ENCODE measurements around the gene RTL1. TPM values are rescaled to one million over a fixed set of nuclear protein-coding genes. Genes with fewer than 3 reads are reported as not detected.

Gene RTL1
- total and polyA plus RNA-seq, 5 donors from 2014 or later = not detected

DNA sequence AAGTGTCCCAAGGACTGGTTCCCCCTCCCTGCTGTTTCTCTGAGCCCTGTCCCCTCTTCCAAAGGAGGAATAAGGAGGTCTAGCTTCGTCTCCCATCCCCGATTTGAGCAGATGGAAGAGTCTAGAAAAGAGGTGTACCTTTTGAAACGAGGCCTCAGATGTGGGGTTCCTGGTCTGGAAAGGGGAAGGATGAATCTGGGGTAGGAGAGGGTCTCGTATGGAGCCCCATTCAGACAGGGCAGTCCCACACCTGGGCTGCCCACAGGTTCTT is 64.3 kb downstream of the RTL1 start:
- DNase-seq (no peak), ATAC-seq (ENCODE audit: low read depth in 2 of 2) (no peak)
- Histone ChIP-seq H3K36me3 (ENCODE audit: control insufficient read depth, insufficient read depth, low read length) (no peaks in the 10 kb centered on the region), H3K4me1 (ENCODE audit: control insufficient read depth, insufficient read depth, low read length, poor library complexity, severe bottlenecking) (no peaks in the 10 kb centered on the region), H3K4me3 (ENCODE audit: low read depth, low read length) (no peak overlapping the region), H3K27me3 (ENCODE audit: control insufficient read depth, insufficient read depth, low read length) (no peaks in the 10 kb centered on the region), H3K9me3 (ENCODE audit: control insufficient read depth in 2 of 2, low read length in 2 of 2) (no peaks in the 10 kb centered on the region), H3K27ac (ENCODE audit: insufficient read depth, low read length, poor library complexity, severe bottlenecking) (no peak overlapping the region)
- Mint-ChIP-seq H3K27me3 (peaks cover 7% of the 10 kb centered on the region), H3K9me3 (no peaks in the 10 kb centered on the region), H3K4me1 (no peaks in the 10 kb centered on the region), H3K27ac (no peak overlapping the region), H3K4me3 (no peak overlapping the region), H3K36me3 (no peaks in the 10 kb centered on the region)

DNA sequence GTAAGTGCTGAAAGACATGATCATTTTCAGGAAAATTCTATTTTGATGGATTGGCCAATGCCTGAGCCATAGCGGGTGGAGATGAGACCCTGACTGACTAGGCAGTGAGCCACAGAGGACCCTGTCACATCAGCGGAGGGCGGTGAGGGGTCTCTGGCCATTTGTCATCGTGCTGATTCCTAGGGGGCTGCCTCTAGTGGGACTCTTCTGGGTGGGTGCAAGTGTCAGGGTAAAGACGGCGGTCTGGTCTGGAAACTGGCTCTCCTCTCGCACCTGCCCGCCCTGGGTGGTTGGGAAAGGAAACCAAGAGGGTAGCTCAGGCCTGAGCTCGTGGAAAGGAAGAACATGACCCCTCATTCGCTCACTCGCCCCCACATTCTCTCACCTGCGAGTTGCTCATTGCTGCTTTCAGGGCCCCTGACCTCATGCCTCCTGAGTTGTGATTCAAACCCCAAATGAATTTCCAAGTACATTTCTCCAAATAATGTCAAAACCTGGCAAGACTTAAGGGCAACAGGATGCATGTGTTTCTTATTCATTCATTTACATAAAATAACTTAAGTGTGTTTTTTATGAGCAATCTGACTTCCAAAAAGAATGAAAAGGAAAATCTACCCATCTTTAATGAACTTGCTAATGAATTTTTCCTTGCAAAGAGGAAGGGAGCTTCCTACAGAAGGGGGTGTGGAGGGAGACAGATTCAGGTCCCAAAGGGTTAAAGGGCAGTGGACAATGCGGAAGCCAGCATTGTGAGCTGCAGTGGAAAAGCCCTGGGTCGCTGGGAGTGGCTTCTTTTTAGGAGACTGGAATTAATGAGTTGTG is 64.8 kb downstream of the RTL1 start:
- no peaks in the 10 kb centered on the region for H3K9me3 Mint-ChIP-seq
- peaks cover 7% of the 10 kb centered on the region for H3K27me3 Mint-ChIP-seq
- H3K36me3 Mint-ChIP-seq = no peaks in the 10 kb centered on the region
- H3K4me3 Mint-ChIP-seq = no peak overlapping the region
- H3K4me1 Mint-ChIP-seq = no peaks in the 10 kb centered on the region
- no peaks in the 10 kb centered on the region for H3K4me1 ChIP-seq (ENCODE audit: control insufficient read depth, insufficient read depth, low read length, poor library complexity, severe bottlenecking)
- H3K9me3 ChIP-seq (ENCODE audit: control insufficient read depth in 2 of 2, low read length in 2 of 2) = no peaks in the 10 kb centered on the region
- H3K36me3 ChIP-seq (ENCODE audit: control insufficient read depth, insufficient read depth, low read length) = no peaks in the 10 kb centered on the region
- no peak overlapping the region for H3K4me3 ChIP-seq (ENCODE audit: low read depth, low read length)
- H3K27ac ChIP-seq (ENCODE audit: insufficient read depth, low read length, poor library complexity, severe bottlenecking) = no peak overlapping the region
- no peak for ATAC-seq (ENCODE audit: low read depth in 2 of 2)
- DNase-seq = no peak
- no peaks in the 10 kb centered on the region for H3K27me3 ChIP-seq (ENCODE audit: control insufficient read depth, insufficient read depth, low read length)
- H3K27ac Mint-ChIP-seq = no peak overlapping the region

- Histone ChIP-seq H3K36me3 (ENCODE audit: control insufficient read depth, insufficient read depth, low read length) (no peaks in the 10 kb centered on the region), H3K9me3 (ENCODE audit: control insufficient read depth in 2 of 2, low read length in 2 of 2) (no peaks in the 10 kb centered on the region), H3K27ac (ENCODE audit: insufficient read depth, low read length, poor library complexity, severe bottlenecking) (no peak overlapping the region), H3K4me1 (ENCODE audit: control insufficient read depth, insufficient read depth, low read length, poor library complexity, severe bottlenecking) (no peaks in the 10 kb centered on the region), H3K27me3 (ENCODE audit: control insufficient read depth, insufficient read depth, low read length) (no peaks in the 10 kb centered on the region), H3K4me3 (ENCODE audit: low read depth, low read length) (no peak overlapping the region)
- H3K36me3 Mint-ChIP-seq = no peaks in the 10 kb centered on the region
- peaks cover 7% of the 10 kb centered on the region for H3K27me3 Mint-ChIP-seq
- peaks cover 0 to 2% (median 0%) of the 10 kb centered on the region in 7 donors for H3K9me3 Mint-ChIP-seq
- no peaks in the 10 kb centered on the region for H3K4me1 Mint-ChIP-seq
- no peak overlapping the region for H3K27ac Mint-ChIP-seq
- no peak for ATAC-seq (ENCODE audit: low read depth in 2 of 2)
- H3K4me3 Mint-ChIP-seq = no peak overlapping the region
- no peak for DNase-seq
These were observed 65.6 kb downstream of the RTL1 start for GRCh38 chr14:100837805-100838350.

- no peak overlapping the region for H3K27ac ChIP-seq (ENCODE audit: insufficient read depth, low read length, poor library complexity, severe bottlenecking)
- Mint-ChIP-seq H3K9me3 (peaks cover 0 to 2% (median 0%) of the 10 kb centered on the region in 7 donors), H3K4me1 (no peaks in the 10 kb centered on the region), H3K4me3 (no peak overlapping the region), H3K27ac (no peak overlapping the region), H3K27me3 (peaks cover 7% of the 10 kb centered on the region), H3K36me3 (no peaks in the 10 kb centered on the region)
- no peaks in the 10 kb centered on the region for H3K9me3 ChIP-seq (ENCODE audit: control insufficient read depth in 2 of 2, low read length in 2 of 2)
- H3K27me3 ChIP-seq (ENCODE audit: control insufficient read depth, insufficient read depth, low read length) = no peaks in the 10 kb centered on the region
- H3K4me1 ChIP-seq (ENCODE audit: control insufficient read depth, insufficient read depth, low read length, poor library complexity, severe bottlenecking) = no peaks in the 10 kb centered on the region
- no peak overlapping the region for H3K4me3 ChIP-seq (ENCODE audit: low read depth, low read length)
- no peaks in the 10 kb centered on the region for H3K36me3 ChIP-seq (ENCODE audit: control insufficient read depth, insufficient read depth, low read length)
- DNase-seq (no peak), ATAC-seq (ENCODE audit: low read depth in 2 of 2) (no peak)
These were observed 66.3 kb downstream of the RTL1 start for GRCh38 chr14:100836941-100837804.

GRCh38 chr14:100836311-100836805 is 67.2 kb downstream of the RTL1 start:
- H3K36me3 Mint-ChIP-seq = no peaks in the 10 kb centered on the region
- H3K4me3 ChIP-seq (ENCODE audit: low read depth, low read length) = no peak overlapping the region
- H3K9me3 Mint-ChIP-seq = peaks cover 0 to 2% (median 0%) of the 10 kb centered on the region in 7 donors
- no peaks in the 10 kb centered on the region for H3K36me3 ChIP-seq (ENCODE audit: control insufficient read depth, insufficient read depth, low read length)
- no peaks in the 10 kb centered on the region for H3K4me1 Mint-ChIP-seq
- no peak overlapping the region for H3K27ac ChIP-seq (ENCODE audit: insufficient read depth, low read length, poor library complexity, severe bottlenecking)
- DNase-seq = no peak
- H3K27me3 Mint-ChIP-seq = peaks cover 7% of the 10 kb centered on the region
- no peaks in the 10 kb centered on the region for H3K4me1 ChIP-seq (ENCODE audit: control insufficient read depth, insufficient read depth, low read length, poor library complexity, severe bottlenecking)
- no peak overlapping the region for H3K27ac Mint-ChIP-seq
- no peaks in the 10 kb centered on the region for H3K9me3 ChIP-seq (ENCODE audit: control insufficient read depth in 2 of 2, low read length in 2 of 2)
- no peaks in the 10 kb centered on the region for H3K27me3 ChIP-seq (ENCODE audit: control insufficient read depth, insufficient read depth, low read length)
- ATAC-seq (ENCODE audit: low read depth in 2 of 2) = no peak
- H3K4me3 Mint-ChIP-seq = no peak overlapping the region

DNA sequence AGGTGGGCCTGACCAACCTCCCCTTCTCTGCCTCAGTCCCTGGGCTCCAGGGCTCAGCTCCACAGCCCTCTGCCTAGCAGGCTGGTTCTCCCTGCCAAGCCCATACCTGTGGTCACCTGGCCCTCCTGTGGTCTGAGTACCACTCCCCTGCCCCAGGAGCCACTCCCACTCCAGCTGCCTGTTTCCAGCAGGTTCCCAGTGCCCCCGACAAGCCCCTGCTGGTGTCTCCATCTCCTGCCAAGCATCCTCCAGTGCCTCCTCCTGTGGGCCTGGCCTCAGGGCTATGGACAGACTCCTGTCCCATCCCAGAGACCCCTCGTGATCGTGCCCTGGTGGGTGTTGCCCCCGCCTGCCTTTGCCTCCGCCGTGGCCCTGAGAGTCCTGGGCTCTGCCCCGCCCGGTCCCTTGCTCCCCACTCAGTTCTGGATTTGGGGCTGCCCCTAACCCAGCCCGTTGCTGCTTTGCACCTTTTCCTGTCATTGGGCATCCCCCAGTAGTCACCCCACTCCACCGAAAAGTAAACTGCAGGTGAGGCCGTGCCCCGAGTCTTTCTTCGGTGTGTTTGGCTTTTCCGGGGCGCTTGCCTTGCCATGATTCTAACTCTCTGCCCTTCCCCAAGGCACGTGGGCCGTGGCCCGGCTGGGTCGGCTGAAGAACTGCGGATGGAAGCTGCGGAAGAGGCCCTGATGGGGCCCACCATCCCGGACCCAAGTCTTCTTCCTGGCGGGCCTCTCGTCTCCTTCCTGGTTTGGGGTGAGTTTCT is 67.8 kb downstream of the RTL1 start:
- Mint-ChIP-seq H3K9me3 (peaks cover 0 to 2% (median 0%) of the 10 kb centered on the region in 7 donors), H3K4me1 (no peaks in the 10 kb centered on the region), H3K27me3 (peaks cover 7% of the 10 kb centered on the region), H3K36me3 (no peaks in the 10 kb centered on the region), H3K4me3 (no peak overlapping the region), H3K27ac (peak overlapping the region in 1 of 3 donors; percentile 48)
- Histone ChIP-seq H3K4me1 (ENCODE audit: control insufficient read depth, insufficient read depth, low read length, poor library complexity, severe bottlenecking) (no peaks in the 10 kb centered on the region), H3K27me3 (ENCODE audit: control insufficient read depth, insufficient read depth, low read length) (no peaks in the 10 kb centered on the region), H3K9me3 (ENCODE audit: control insufficient read depth in 2 of 2, low read length in 2 of 2) (no peaks in the 10 kb centered on the region), H3K36me3 (ENCODE audit: control insufficient read depth, insufficient read depth, low read length) (no peaks in the 10 kb centered on the region), H3K27ac (ENCODE audit: insufficient read depth, low read length, poor library complexity, severe bottlenecking) (no peak overlapping the region), H3K4me3 (ENCODE audit: low read depth, low read length) (no peak overlapping the region)
- no peak for ATAC-seq (ENCODE audit: low read depth in 2 of 2)
- no peak for DNase-seq

DNA sequence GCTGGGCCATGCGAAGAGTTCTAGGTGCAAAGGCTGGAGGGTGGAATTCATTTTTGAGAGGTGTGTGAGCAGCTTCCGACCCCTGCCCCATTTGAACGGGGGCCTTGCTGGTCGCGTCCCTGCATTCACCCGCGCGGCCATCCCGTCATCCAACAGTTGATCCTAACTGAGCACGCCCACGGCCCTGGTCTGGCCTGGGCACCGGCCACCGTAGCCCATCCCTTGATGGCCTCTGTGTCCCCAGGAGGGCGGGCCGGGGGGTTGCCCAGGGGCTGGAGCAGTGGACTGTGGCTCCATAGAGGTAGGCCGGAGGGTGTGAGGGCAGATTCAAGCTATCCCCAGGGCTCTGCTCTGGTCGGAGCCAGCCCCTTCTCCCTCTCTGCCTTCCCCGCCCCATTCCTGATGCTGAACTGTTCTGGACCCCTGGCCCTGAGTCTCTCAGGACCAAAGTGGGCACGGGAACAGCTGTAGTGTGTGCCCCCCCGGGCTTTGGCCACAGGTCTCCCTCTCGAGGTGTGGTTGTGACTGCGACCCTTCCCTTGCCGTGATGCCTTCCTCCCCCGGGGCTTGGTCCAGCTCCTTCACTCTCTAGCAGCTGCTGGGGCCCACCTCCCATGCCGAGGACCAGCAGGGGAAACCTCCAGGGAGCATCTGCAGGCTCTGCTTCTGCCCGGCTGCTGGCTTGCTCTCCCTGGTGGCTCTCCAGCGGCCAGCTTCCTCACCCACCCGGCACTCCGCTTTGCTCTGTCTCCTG is 68.6 kb downstream of the RTL1 start:
- Mint-ChIP-seq H3K4me3 (no peak overlapping the region), H3K36me3 (no peaks in the 10 kb centered on the region), H3K27ac (peak overlapping the region in 1 of 3 donors; percentile 48), H3K4me1 (no peaks in the 10 kb centered on the region), H3K9me3 (peaks cover 0 to 2% (median 0%) of the 10 kb centered on the region in 7 donors), H3K27me3 (peaks cover 7% of the 10 kb centered on the region)
- no peak overlapping the region for H3K27ac ChIP-seq (ENCODE audit: insufficient read depth, low read length, poor library complexity, severe bottlenecking)
- H3K36me3 ChIP-seq (ENCODE audit: control insufficient read depth, insufficient read depth, low read length) = no peaks in the 10 kb centered on the region
- no peaks in the 10 kb centered on the region for H3K4me1 ChIP-seq (ENCODE audit: control insufficient read depth, insufficient read depth, low read length, poor library complexity, severe bottlenecking)
- no peak for ATAC-seq (ENCODE audit: low read depth in 2 of 2)
- H3K9me3 ChIP-seq (ENCODE audit: control insufficient read depth in 2 of 2, low read length in 2 of 2) = no peaks in the 10 kb centered on the region
- H3K27me3 ChIP-seq (ENCODE audit: control insufficient read depth, insufficient read depth, low read length) = no peaks in the 10 kb centered on the region
- H3K4me3 ChIP-seq (ENCODE audit: low read depth, low read length) = no peak overlapping the region
- DNase-seq = no peak
